Peyer's patch (tissue), 4 donors: ENCODE data around the gene PCSK5.

Experiments
- CTCF ChIP-seq, 6 experiments: fragments of 450-650 bp in 4 of 6; fragments of 200-600 bp in 2 of 6; sonication (generic) in 1 of 6; IDR thresholded peaks; one replicate each; pipeline ENCODE4 v1.5.1; 2017 to 2019; ENCODE audit warnings: antibody characterized with exemption in 6 of 6, mild to moderate bottlenecking in 3 of 6, moderate library complexity in 1 of 6
- POLR2A ChIP-seq, 2 donors: fragments of 450-650 bp; IDR thresholded peaks; one replicate each; pipeline ENCODE4 v1.5.1; 2017; ENCODE audit warnings: antibody characterized with exemption in 2 of 2, mild to moderate bottlenecking in 2 of 2, moderate library complexity in 2 of 2

- TF ChIP-seq CTCF (IDR thresholded peaks at IDR 0.05): no peak
- TF ChIP-seq POLR2A (IDR thresholded peaks at IDR 0.05): no peak
Measured at GRCh38 chr9:76114144-76114543, 223.7 kb downstream of the PCSK5 start.
